GM12878 (cell line): ENCODE data around the gene CHAT. TPM values are rescaled to one million over a fixed set of nuclear protein-coding genes. Genes with fewer than 3 reads are reported as not detected.

Source experiments
- ATAC-seq: fragments of 200-7000 bp; cut with Tn5 transposase; 3 replicates; pipeline ENCODE4 v1.9.1; 2020; ENCODE audit warnings: mild to moderate bottlenecking, moderate library complexity
- BruUV-seq: library from RNA; stranded (reverse); fragments of 400-500 nt; replicated peaks from 2 replicates; lab custom pipeline; 2021; lab: Mats Ljungman, UMichigan
- CTCF ChIA-PET: fragments of 300-600 bp; sonication (Branson Sonifier 250); formaldehyde crosslinking; extraction: SDS; loops from one replicate; lab custom pipeline; 2021; ENCODE audit warnings: inconsistent platforms; lab: Yijun Ruan, JAX
- POLR2A ChIA-PET: fragments of 350-600 bp; formaldehyde crosslinking; extraction: SDS; loops from one replicate; lab custom pipeline; 2021; ENCODE audit warnings: inconsistent platforms; lab: Charles Lee
- RAD21 ChIA-PET: fragments of 300-600 bp; sonication (Branson Sonifier 250); formaldehyde crosslinking; loops from one replicate; lab custom pipeline; 2023; ENCODE audit warnings: antibody characterized with exemption; ENCODE audit not compliant: unreplicated experiment; lab: Charles Lee
- SMC1A ChIA-PET: fragments of 300-600 bp; sonication (Branson Sonifier 250); formaldehyde crosslinking; loops from one replicate; lab custom pipeline; 2023; ENCODE audit not compliant: unreplicated experiment, uncharacterized antibody; lab: Charles Lee
- DNase-seq: peaks from one replicate; pipeline ENCODE4 v3.0.0-alpha.2; 2011; ENCODE audit warnings: low read depth, low spot score
- FAIRE-seq: peaks from 3 replicates; lab custom pipeline; 2011; peaks lifted over from hg19 to GRCh38; lab: Jason Lieb, UNC
- H2AFZ ChIP-seq: 2 replicates; pipeline ENCODE4 v1.6.0; 2011; ENCODE audit warnings: low read depth, low read length, control low read depth; ENCODE audit not compliant: control insufficient read depth
- H3K27ac ChIP-seq: 2 replicates; pipeline ENCODE4 v1.5.1; 2011; ENCODE audit warnings: control low read depth; ENCODE audit not compliant: control insufficient read depth, insufficient read depth
- H3K27me3 ChIP-seq, 2 experiments: replicated peaks in 1 of 2; 2 replicates each; pipeline versions ENCODE4 v1.6.0 to v1.6.1; 2011; ENCODE audit warnings: low read length in 1 of 2; ENCODE audit not compliant: control insufficient read depth in 2 of 2, insufficient read depth in 2 of 2
- H3K36me3 ChIP-seq, 2 experiments: 2 replicates each; pipeline ENCODE4 v1.5.1; 2011; ENCODE audit warnings: low read length in 1 of 2; ENCODE audit not compliant: control insufficient read depth in 2 of 2, insufficient read depth in 2 of 2
- H3K4me1 ChIP-seq: 2 replicates; pipeline ENCODE4 v1.6.1; 2011; ENCODE audit warnings: mild to moderate bottlenecking, low read length, moderate library complexity, mixed read lengths; ENCODE audit not compliant: control insufficient read depth, insufficient read depth
- H3K4me2 ChIP-seq: 2 replicates; pipeline ENCODE4 v1.6.0; 2011; ENCODE audit warnings: control low read depth; ENCODE audit not compliant: control insufficient read depth, insufficient read depth
- H3K4me3 ChIP-seq: fragments of 200-600 bp; sonication (generic); 2 replicates; pipeline ENCODE4 v1.5.1; 2016
- H3K79me2 ChIP-seq: 2 replicates; pipeline ENCODE4 v1.6.0; 2011; ENCODE audit warnings: low read length; ENCODE audit not compliant: control insufficient read depth, insufficient read depth
- H3K9ac ChIP-seq: 2 replicates; pipeline ENCODE4 v1.8.0; 2011; ENCODE audit warnings: low read length, control low read depth, mixed read lengths; ENCODE audit not compliant: control insufficient read depth, insufficient read depth
- H3K9me3 ChIP-seq: replicated peaks from 3 replicates; pipeline ENCODE4 v1.5.1; 2011; ENCODE audit warnings: mild to moderate bottlenecking, low read length; ENCODE audit not compliant: control insufficient read depth, insufficient read depth
- H4K20me1 ChIP-seq: 2 replicates; pipeline ENCODE4 v1.6.0; 2011; ENCODE audit not compliant: control insufficient read depth, insufficient read depth
- BMI1 ChIP-seq: fragments of 450-650 bp; IDR thresholded peaks from 2 replicates; pipeline ENCODE4 v1.6.1; 2016; ENCODE audit warnings: mild to moderate bottlenecking, moderate library complexity, borderline replicate concordance
- CBX3 ChIP-seq: fragments of 200-600 bp; sonication (generic); IDR thresholded peaks from 2 replicates; pipeline ENCODE4 v1.6.1; 2016; ENCODE audit warnings: low read depth, borderline replicate concordance
- HDAC6 ChIP-seq: fragments of 200-600 bp; sonication (generic); IDR thresholded peaks from one replicate; pipeline ENCODE4 v1.8.0; 2017; ENCODE audit warnings: antibody characterized with exemption; ENCODE audit not compliant: unreplicated experiment
- JUND ChIP-seq: IDR thresholded peaks from 2 replicates; pipeline ENCODE4 v1.6.1; 2012; ENCODE audit warnings: low read depth, mild to moderate bottlenecking, low read length, improper control_type of control experiment, moderate library complexity
- PAX8 ChIP-seq: fragments of 450-650 bp; IDR thresholded peaks from 2 replicates; pipeline ENCODE4 v1.6.1; 2017; ENCODE audit warnings: mild to moderate bottlenecking, moderate library complexity
- SUPT20H ChIP-seq: IDR thresholded peaks from 2 replicates; pipeline ENCODE4 v1.6.1; 2011; ENCODE audit warnings: low read depth, mild to moderate bottlenecking, low read length, moderate library complexity, borderline replicate concordance; ENCODE audit not compliant: control insufficient read depth
- ZBED1 ChIP-seq: IDR thresholded peaks from 2 replicates; pipeline ENCODE4 v1.6.1; 2016; ENCODE audit warnings: borderline replicate concordance
- ZNF217 ChIP-seq: fragments of 450-650 bp; IDR thresholded peaks from 2 replicates; pipeline ENCODE4 v1.6.1; 2017; ENCODE audit warnings: antibody characterized with exemption, mild to moderate bottlenecking
- ZNF622 ChIP-seq: fragments of 450-650 bp; IDR thresholded peaks from 2 replicates; pipeline ENCODE4 v1.6.1; 2017; ENCODE audit warnings: mild to moderate bottlenecking, inconsistent platforms
- ZZZ3 ChIP-seq: IDR thresholded peaks from 2 replicates; pipeline ENCODE4 v1.6.1; 2011; ENCODE audit warnings: low read depth; ENCODE audit not compliant: control insufficient read depth, insufficient read length
- WGBS: methylation state at CpG from one replicate; pipeline ENCODE4 v1.1.6; 2016; ENCODE audit warnings: low lambda C conversion rate; ENCODE audit not compliant: insufficient replicate concordance, insufficient coverage; ENCODE audit errors: missing lambda C conversion rate; 5-methylcytosine and 5-hydroxymethylcytosine counted together
- in situ Hi-C: fragments of 300-500 bp; cut with MboI; formaldehyde crosslinking; loops from 9 replicates; pipeline ENCODE4 v1.14.3; 2018; ENCODE audit warnings: mixed read lengths
- intact Hi-C: fragments of 100-400 bp; cut with micrococcal nuclease; formaldehyde crosslinking; loops from one replicate; pipeline ENCODE4 v1.14.2; 2022; ENCODE audit not compliant: unreplicated experiment
- polyA plus RNA-seq, 11 experiments: library from polyadenylated mRNA; depleted of rRNA in 4 of 11; unstranded in 6 of 11; stranded (reverse) in 5 of 11; fragments of >200 nt; fragmentation: Nextera tagmentation in 4 of 11; fragmentation: Illumina TruSeq in 1 of 11; extraction: Ambion mirVana in 4 of 11; extraction: Trizol in 1 of 11; gene quantifications; 1 replicate in 1 of 11; 2 replicates in 10 of 11; pipeline versions ENCODE4 v1.2.1 to v1.2.3, GENCODE V29; 2011 to 2016; ENCODE audit warnings: inconsistent platforms in 2 of 11, missing spikeins in 2 of 11, low read depth in 1 of 11
- total RNA-seq, 4 experiments: library from RNA; depleted of rRNA in 3 of 4; stranded (reverse); fragments of >200 nt in 3 of 4; fragmentation: Illumina TruSeq in 1 of 4; extraction: Trizol in 1 of 4; gene quantifications; 2 replicates each; pipeline versions ENCODE4 v1.2.1 to v1.2.3, GENCODE V29; 2013 to 2021
- TF ChIP-seq, protein P1 (sequence below): fragments of 450-650 bp; IDR thresholded peaks from 2 replicates; pipeline ENCODE4 v1.6.1; 2016; ENCODE audit warnings: mild to moderate bottlenecking, moderate library complexity, borderline replicate concordance
- TF ChIP-seq, protein P2 (sequence below): IDR thresholded peaks from 2 replicates; pipeline ENCODE4 v1.6.1; 2011; ENCODE audit warnings: low read depth, mild to moderate bottlenecking, low read length, moderate library complexity, borderline replicate concordance; ENCODE audit errors: extremely low read depth

CHAT gene
- total and polyA plus RNA-seq, 10 of the 15 experiments (the other 5 are each of a cell fraction or from before 2014, with no cell fraction given) = not detected

DNA sequence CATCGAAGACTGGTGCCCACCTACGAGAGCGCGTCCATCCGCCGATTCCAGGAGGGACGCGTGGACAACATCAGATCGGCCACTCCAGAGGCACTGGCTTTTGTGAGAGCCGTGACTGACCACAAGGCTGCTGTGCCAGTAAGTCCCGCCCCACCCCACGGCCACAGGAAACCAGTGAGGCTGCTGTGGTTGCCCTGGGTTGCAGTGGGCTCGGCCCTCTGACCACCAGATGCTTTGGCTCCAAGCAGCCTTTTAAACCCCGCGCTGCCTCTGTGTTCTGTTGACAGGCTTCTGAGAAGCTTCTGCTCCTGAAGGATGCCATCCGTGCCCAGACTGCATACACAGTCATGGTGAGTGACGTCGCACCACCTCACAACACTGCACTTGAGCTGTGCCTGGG lies 41.3 kb downstream of the CHAT start:
- in situ Hi-C loops = no loop called here
- Histone ChIP-seq H3K4me3 (no peak overlapping the region), H3K9me3 (no peaks in the 10 kb centered on the region; the same call in 2 of the 3 replicates), H3K79me2 (no peaks in the 10 kb centered on the region), H3K9ac (no peak overlapping the region), H4K20me1 (no peaks in the 10 kb centered on the region), H2AFZ (no peak overlapping the region), H3K36me3 (no peaks in the 10 kb centered on the region), H3K27ac (no peak overlapping the region), H3K27me3 (no peaks in the 10 kb centered on the region), H3K4me1 (no peaks in the 10 kb centered on the region), H3K4me2 (no peak overlapping the region)
- ChIA-PET SMC1A (no interaction called here), CTCF (no interaction called here), RAD21 (no interaction called here), POLR2A (no interaction called here)
- intact Hi-C loops = no loop called here
- no TSS peak for BruUV-seq
- FAIRE-seq (no peak), ATAC-seq (no peak), DNase-seq (no peak)
- TF ChIP-seq HDAC6 (no peak), BMI1 (no peak), CBX3 (no peak), ZZZ3 (no peak), ZBED1 (no peak), ZNF622 (no peak), ZNF217 (no peak), SUPT20H (no peak), JUND (no peak), PAX8 (no peak)
- TF ChIP-seq, protein P1, sequence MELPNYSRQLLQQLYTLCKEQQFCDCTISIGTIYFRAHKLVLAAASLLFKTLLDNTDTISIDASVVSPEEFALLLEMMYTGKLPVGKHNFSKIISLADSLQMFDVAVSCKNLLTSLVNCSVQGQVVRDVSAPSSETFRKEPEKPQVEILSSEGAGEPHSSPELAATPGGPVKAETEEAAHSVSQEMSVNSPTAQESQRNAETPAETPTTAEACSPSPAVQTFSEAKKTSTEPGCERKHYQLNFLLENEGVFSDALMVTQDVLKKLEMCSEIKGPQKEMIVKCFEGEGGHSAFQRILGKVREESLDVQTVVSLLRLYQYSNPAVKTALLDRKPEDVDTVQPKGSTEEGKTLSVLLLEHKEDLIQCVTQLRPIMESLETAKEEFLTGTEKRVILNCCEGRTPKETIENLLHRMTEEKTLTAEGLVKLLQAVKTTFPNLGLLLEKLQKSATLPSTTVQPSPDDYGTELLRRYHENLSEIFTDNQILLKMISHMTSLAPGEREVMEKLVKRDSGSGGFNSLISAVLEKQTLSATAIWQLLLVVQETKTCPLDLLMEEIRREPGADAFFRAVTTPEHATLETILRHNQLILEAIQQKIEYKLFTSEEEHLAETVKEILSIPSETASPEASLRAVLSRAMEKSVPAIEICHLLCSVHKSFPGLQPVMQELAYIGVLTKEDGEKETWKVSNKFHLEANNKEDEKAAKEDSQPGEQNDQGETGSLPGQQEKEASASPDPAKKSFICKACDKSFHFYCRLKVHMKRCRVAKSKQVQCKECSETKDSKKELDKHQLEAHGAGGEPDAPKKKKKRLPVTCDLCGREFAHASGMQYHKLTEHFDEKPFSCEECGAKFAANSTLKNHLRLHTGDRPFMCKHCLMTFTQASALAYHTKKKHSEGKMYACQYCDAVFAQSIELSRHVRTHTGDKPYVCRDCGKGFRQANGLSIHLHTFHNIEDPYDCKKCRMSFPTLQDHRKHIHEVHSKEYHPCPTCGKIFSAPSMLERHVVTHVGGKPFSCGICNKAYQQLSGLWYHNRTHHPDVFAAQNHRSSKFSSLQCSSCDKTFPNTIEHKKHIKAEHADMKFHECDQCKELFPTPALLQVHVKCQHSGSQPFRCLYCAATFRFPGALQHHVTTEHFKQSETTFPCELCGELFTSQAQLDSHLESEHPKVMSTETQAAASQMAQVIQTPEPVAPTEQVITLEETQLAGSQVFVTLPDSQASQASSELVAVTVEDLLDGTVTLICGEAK = no peak
- TF ChIP-seq, protein P2, sequence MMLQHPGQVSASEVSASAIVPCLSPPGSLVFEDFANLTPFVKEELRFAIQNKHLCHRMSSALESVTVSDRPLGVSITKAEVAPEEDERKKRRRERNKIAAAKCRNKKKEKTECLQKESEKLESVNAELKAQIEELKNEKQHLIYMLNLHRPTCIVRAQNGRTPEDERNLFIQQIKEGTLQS = no peak
- 39% methylated on average over 18 of the region's 18 CpGs for WGBS
